Melanocyte of skin (primary cell): ENCODE measurements around the gene MPPE1. TPM values are rescaled to one million over a fixed set of nuclear protein-coding genes. Genes with fewer than 3 reads are reported as not detected.

Experiments used
- total RNA-seq, 2 donors: library from RNA; depleted of rRNA; stranded (reverse); fragments of >200 nt; gene quantifications; 2 replicates each; pipeline ENCODE4 v1.2.3, GENCODE V29; 2012

Gene MPPE1, protein sequence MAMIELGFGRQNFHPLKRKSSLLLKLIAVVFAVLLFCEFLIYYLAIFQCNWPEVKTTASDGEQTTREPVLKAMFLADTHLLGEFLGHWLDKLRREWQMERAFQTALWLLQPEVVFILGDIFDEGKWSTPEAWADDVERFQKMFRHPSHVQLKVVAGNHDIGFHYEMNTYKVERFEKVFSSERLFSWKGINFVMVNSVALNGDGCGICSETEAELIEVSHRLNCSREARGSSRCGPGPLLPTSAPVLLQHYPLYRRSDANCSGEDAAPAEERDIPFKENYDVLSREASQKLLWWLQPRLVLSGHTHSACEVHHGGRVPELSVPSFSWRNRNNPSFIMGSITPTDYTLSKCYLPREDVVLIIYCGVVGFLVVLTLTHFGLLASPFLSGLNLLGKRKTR
- 10 to 100 TPM; 26.5 to 27.0 TPM for total RNA-seq

DNA sequence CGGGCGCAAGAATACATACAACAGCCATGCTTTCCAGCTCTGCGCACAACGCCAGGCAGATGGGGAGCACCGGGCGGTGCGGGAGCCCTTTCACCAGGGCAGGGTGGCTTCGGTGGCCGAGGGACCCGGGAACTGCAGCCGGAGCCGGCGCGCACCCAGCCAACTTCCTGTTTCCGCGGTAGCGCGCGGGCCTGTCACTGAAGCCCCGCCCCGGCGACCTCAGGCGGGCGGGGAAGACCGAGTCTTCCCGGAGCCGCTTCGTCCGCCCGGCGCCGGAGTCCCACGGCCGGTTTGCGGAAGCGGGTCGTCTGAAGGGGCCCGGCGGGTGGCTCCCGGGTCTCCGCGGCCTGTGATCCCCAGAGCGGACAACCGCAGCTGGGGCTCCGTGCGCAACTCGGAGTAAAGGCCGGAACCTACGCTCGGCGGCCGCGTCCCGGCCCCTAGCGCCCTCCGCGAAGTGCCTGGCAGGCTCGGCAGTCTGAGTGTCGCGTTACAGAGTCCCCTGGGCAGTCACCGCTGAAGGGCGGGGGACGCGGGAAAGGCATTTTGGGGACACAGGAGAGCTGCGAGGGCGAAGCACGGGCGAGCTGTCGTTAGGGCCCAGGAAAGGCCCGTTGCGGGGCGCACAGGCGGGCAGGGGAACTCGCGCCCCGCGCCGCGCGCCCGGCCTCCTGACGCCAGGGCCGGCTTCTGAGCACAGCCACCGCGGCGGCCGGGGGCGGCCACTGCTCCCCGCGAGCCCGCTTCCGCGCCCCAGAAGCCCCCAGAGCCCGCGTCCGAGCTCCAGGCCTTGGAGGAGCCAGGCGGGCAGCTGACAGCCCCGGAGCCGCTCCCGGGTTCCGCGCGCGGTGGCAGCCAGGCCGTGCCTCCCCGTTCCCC lies at the start of gene MPPE1:
TSS of gene MPPE1 (minus strand) at position 136 of the 879 bp plus-strand sequence. CDS start 11,053 bp downstream, outside the sequence.

DNA sequence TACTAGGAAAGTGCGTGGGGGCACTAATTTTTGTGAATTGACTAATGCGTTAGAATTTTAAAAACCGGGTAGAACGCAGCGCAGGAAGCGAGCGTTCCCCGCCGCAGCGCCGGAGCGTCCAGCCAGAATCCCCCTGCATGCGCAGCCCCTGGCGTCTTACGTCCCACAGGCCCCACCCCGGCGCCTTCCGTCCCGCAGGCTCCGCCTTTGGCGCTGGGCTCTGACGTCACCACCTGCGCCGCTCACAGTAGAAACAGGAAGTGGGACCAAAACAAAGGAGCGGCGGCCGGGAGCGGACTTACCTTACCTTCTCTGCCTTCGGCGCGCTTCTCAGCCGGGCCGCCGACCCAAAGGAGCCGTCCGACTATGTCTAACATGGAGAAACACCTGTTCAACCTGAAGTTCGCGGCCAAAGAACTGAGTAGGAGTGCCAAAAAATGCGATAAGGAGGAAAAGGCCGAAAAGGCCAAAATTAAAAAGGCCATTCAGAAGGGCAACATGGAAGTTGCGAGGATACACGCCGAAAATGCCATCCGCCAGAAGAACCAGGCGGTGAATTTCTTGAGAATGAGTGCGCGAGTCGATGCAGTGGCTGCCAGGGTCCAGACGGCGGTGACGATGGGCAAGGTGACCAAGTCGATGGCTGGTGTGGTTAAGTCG lies 56.8 kb downstream of the MPPE1 start, which contains the start of gene CHMP1B:
TSS of gene CHMP1B (plus strand) at position 268 of the 660 bp plus-strand sequence. CDS start at position 367, 99 bp downstream.

Other genes with a start within 250 kb of the MPPE1 start
- gene GNAL, start 219.1 kb downstream of the MPPE1 start, total RNA-seq: 10 to 100 TPM; 69.3 to 77.1 TPM
- 100 to 1,000 TPM; 142 to 162 TPM for gene CHMP1B, start 56.9 kb downstream of the MPPE1 start, total RNA-seq
- 10 to 100 TPM; 24.1 to 51.6 TPM for gene IMPA2, start 73.2 kb upstream of the MPPE1 start, total RNA-seq
- not detected for gene ANKRD62, start 185.5 kb upstream of the MPPE1 start, total RNA-seq